ENCODE measurements around the gene MXD1. TPM values are rescaled to one million over a fixed set of nuclear protein-coding genes. Genes with fewer than 3 reads are reported as not detected.
"Not testable (repeated sequence)": the region's sequence is repeated elsewhere in the genome, so short reads cannot be mapped to it uniquely, and the experiment has no call there.

Gene MXD1
- total RNA-seq, 1 donor from 2014 or later: 4.8 TPM

DNA sequence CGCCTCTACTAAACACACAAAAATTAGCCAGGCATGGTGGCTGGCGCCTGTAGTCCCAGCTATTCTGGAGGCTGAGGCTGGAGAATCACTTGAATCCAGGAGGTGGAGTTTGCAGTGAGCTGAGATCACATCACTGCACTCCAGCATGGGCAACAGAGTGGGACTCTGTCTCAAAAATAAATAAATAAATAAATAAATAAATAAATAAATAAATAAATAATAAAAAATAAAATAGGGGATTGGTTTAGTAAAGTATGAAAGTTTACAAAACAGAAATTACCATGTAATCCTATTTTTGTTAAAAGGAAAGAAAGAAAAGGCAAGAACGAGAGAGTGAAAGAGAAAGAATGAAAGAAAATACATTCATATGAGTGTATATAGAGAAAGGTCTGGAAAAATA lies 35.8 kb downstream of the MXD1 start:
- DNase-seq (ENCODE audit: low spot score); ATAC-seq: not testable (repeated sequence)

DNA sequence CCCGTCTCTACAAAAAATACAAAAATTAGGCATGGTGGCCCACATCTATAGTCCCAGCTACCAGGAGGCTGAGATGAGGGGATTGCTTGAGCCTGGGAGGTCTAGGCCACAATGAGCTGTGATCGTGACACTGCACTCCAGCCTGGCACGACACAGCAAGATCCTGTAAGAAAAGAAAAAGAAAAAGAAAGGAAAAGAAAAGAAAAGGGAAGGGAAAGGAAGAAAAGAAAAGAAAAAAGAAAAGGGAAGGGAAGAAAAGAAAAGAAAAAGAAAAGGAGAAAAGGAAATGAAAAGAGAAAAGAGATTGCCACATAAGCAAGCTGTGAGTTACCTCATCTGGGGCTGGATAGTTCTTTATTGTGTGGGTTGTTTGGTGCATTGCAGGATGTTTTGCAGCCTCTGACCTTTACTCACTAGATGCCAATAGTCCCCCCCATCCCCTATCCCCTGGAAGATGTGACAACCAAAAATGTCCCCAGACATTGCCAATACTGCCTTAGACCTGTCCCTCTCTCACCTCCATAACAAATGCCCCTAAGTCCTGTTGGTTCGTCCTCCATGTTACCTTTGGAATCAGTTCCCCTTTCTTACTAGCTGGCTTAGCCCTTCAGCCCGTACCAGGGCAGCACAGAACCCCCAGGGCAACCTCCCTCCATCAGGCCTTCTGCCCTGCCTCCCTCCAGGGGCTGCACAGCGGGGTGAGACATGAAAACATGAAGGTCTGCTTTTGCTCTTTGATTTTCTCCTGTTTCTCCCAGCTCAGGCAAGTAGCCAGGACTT lies 37.6 kb downstream of the MXD1 start:
- no peak for ATAC-seq
- DNase-seq (ENCODE audit: low spot score): no peak

DNA sequence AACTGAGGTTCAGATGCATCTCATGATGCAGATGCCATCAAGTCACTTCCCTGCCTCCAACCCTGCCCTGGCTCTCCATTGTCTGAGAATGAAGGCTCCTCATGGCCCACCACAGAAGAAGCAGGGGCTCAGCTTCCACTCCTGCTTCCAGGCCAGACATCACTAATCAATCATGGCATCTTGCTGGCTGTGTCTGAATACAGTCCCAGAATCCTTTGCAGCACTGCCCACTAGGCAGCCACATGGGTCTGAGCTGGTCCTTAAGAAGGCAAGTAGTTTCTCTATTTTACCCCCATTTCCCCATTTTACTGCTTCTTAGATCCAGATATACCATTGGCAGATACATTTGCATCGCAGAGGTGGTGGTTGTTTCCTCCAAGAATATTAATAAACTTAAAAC lies 39.2 kb downstream of the MXD1 start:
- DNase-seq (ENCODE audit: low spot score) (no peak), ATAC-seq (no peak)

DNA sequence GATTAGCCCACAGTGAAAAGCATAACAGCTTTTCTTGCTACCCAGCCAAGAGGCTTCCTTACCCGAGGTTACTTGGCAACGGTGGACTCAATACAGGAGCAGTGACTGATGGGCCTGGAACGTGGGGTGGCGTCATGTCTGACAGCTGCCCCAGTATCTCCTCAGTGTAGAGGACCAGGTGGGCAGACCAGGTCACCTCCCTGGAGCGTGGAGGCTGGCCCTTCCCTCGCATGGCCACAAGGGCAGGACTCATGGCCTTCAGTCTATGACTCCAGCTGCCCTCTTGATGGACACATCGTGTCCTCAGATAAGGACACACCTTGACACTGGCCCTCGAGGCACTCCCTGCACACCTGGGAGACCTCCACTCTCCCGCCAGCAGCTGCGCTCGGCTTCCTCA lies 40.1 kb downstream of the MXD1 start:
- no peak for DNase-seq (ENCODE audit: low spot score)

GRCh38 chr2:69956475-69956979 lies 41.6 kb downstream of the MXD1 start:
- ATAC-seq (no peak), DNase-seq (ENCODE audit: low spot score) (no peak)

More for the DNA sequence above, 40.1 kb downstream of the MXD1 start:
- ATAC-seq: no peak

DNA sequence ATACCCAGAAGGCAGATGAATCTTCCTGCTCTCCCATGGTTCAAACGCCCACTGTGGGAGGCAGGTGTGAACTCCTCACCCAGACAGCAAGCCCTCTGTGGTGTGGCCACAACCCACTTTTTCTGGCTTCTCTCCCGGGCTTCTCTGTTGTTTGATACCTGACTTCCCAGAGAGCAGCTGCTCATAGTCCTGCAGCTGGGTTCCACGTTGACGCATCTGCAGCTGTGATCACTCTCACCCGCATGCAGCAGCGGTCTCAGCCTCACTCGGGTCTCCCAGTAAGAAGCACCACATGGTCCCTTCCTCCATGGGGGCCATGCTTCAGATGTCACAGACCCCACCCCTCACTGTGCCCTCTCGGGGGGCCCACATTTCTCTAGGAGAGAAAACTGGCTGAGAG lies 43.1 kb downstream of the MXD1 start:
- DNase-seq (ENCODE audit: low spot score) (no peak), ATAC-seq (no peak)

- ATAC-seq: no peak
- no peak for DNase-seq (ENCODE audit: low spot score)
These were observed 43.6 kb downstream of the MXD1 start for GRCh38 chr2:69958480-69958879.

GRCh38 chr2:69959425-69959824 lies 44.5 kb downstream of the MXD1 start:
- ATAC-seq: no peak

GRCh38 chr2:69960821-69961220 lies 45.9 kb downstream of the MXD1 start:
- DNase-seq (ENCODE audit: low spot score): no peak
- no peak for ATAC-seq

More at GRCh38 chr2:69959425-69959824, 44.5 kb downstream of the MXD1 start:
- DNase-seq (ENCODE audit: low spot score): peak; percentile 39

GRCh38 chr2:69961496-69961895 lies 46.6 kb downstream of the MXD1 start, which contains the start of gene ASPRV1:
Gene ASPRV1 (minus strand): TSS chr2:69961631. CDS start chr2:69961436, 195 bp downstream.
- ATAC-seq (no peak), DNase-seq (ENCODE audit: low spot score) (no peak)

DNA sequence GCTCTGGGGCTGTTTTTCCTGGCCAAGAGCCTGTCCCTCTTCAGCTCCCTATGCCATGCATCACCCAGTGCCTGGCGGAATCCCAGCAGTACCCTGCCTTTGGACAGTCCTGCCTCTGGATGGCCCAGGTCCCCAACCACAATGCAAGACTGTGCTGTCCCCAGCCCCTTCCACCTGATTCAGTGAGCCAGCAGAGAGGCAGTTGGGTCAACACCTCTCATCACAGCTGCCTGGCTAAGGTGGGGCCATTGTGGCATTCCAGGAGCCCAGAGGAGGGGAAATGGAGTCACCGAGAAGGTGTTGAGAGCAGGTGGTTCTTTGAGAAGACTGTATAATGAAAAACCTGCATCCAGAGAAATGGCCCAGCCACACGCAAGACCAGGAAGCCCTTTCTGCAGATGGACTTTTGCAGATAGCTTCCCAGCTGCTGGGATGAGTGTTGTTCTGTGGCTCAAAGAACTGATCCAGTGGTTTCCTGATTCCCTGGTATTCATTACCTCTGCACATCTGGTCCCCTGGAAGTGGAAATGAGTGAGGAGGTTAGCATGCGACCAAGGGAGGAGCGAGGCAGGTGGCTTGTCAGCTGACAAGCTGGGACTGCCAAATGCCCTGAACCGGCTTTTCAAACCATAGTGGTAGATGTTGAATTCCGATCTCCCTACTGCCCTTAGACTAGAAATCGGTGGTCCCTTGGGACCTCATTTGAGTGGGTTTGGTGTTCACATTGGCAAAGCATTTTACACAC lies 48.2 kb downstream of the MXD1 start:
- ATAC-seq: no peak
- no peak for DNase-seq (ENCODE audit: low spot score)

GRCh38 chr2:69964353-69964841 lies 49.5 kb downstream of the MXD1 start:
- DNase-seq (ENCODE audit: low spot score) (no peak), ATAC-seq (no peak)

GRCh38 chr2:69965756-69966445 lies 51.0 kb downstream of the MXD1 start:
- ATAC-seq (no peak), DNase-seq (ENCODE audit: low spot score) (no peak)

GRCh38 chr2:69966496-69966895 lies 51.6 kb downstream of the MXD1 start:
- ATAC-seq: no peak
- DNase-seq (ENCODE audit: low spot score): no peak

DNA sequence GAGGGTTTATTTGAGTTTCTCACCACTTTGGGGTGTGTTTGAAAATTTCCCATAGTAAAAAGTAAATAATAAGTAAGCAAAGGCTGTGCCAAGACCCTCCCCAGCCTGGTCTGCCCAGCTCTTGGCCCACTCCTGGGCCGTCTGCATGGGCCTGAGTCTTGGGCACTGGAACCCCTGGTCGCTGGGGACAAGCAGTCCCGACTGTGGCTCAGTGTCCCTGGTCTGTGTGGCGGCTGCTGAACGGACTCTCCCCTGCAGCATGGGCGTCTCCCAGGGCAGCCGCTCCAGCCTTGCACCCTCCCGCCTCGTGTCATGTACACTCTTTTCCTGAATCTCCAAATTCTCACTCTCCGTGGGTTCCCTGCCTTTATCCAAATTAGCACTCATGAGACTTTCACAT lies 53.7 kb downstream of the MXD1 start:
- ATAC-seq: no peak
- DNase-seq (ENCODE audit: low spot score): no peak

- ATAC-seq: no peak
- DNase-seq (ENCODE audit: low spot score): no peak
These were observed 54.4 kb downstream of the MXD1 start for GRCh38 chr2:69969126-69969983.

GRCh38 chr2:69969991-69970390 lies 55.1 kb downstream of the MXD1 start:
- DNase-seq (ENCODE audit: low spot score) (no peak), ATAC-seq (no peak)

GRCh38 chr2:69972822-69973221 lies 57.9 kb downstream of the MXD1 start:
- DNase-seq (ENCODE audit: low spot score): no peak
- ATAC-seq: no peak

GRCh38 chr2:69973335-69973735 lies 58.4 kb downstream of the MXD1 start:
- no peak for DNase-seq (ENCODE audit: low spot score)
- ATAC-seq: no peak

- no peak for DNase-seq (ENCODE audit: low spot score)
- ATAC-seq: no peak
These were observed 60.4 kb downstream of the MXD1 start for GRCh38 chr2:69975136-69975852.

Data from left lobe of liver (tissue), 2 donors.